KBM-7 (cell line): ENCODE data around the gene CCZ1.
"Not testable (repeated sequence)": the region's sequence is repeated elsewhere in the genome, so short reads cannot be mapped to it uniquely, and the experiment has no call there.

Source experiments
- DNase-seq: peaks from one replicate; pipeline ENCODE4 v3.0.0-alpha.2; 2015
- in situ Hi-C: fragments of 300-500 bp; cut with MboI; formaldehyde crosslinking; loops from 2 replicates; pipeline ENCODE4 v1.14.3; 2020; ENCODE audit warnings: low sequenced_read_pairs, low pct_unique_long_range_greater_than_20kb, mixed read lengths

Gene CCZ1

GRCh38 chr7:5903002-5903401, 4.5 kb downstream of the CCZ1 start:
- in situ Hi-C loops: loop anchor here (25.0 kb wide), 1 partner anchor 909 kb away; no protein-coding TSS in a partner anchor
- DNase-seq: not testable (repeated sequence)

DNA sequence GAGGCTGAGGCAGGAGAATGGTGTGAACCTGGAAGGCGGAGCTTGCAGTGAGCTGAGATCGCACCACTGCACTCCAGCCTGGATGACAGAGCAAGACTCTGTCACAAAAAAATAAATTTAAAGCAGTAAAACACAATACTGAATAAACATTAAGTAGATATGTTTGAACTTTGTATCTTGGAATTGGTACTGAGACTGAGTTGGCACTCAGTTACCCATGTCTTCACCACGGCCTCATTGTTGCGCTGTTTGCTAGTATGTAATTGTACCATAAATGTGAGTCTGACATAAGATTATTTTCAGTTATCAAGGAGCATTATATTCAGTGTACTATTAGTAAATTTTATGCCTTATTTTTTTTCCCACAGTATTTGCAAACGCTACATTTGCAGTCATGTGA, 6.2 kb downstream of the CCZ1 start:
- DNase-seq: not testable (repeated sequence)
- in situ Hi-C loops: loop anchor here (25.0 kb wide), 1 partner anchor 908 kb away; no protein-coding TSS in a partner anchor

DNA sequence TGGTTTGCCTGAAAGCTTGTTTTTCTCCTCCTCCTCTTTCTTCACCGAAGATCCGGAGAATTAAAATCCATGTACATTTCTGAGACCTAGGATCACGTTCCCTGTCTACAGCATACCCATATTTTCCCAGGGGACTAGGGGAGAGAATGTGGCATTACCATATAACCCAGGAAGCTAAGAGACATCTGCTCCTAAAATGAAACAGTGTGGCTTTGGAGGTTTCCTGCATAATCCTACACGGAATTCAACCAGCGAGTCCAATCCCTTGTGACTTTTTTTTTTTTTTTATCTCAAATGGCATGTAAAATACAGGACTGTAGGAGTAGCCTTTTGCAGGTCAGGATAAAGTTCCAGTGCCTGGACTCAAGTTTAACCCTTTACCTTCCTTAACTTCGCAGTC, 10.3 kb downstream of the CCZ1 start:
- in situ Hi-C loops: loop anchor here (25.0 kb wide), 1 partner anchor 903 kb away; no protein-coding TSS in a partner anchor

DNA sequence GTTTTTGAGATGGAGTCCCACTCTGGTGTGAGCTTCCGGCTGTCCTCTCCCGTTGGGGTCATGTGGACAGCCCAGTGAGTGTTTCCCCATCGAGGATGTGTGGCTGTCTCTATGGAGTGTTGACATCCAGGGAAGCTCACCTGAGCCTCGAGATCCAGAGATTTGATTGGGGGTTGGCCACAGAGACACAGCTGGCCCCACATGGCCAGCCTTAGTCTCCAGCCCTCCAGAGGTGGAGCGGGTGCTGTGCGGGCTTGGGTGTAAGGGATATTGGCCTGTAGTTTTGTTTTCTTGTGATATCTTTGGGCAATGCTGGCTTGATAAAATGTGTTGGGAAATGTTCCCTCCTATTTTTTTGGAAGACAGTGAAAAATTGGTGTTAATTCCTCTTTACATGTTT, 18.0 kb downstream of the CCZ1 start:
- in situ Hi-C loops: loop anchor here (25.0 kb wide), 1 partner anchor 896 kb away; no protein-coding TSS in a partner anchor
- not testable (repeated sequence) for DNase-seq

More for the DNA sequence above, 10.3 kb downstream of the CCZ1 start:
- not testable (repeated sequence) for DNase-seq

GRCh38 chr7:5924180-5924579, 25.6 kb downstream of the CCZ1 start:
- DNase-seq: not testable (repeated sequence)
- in situ Hi-C loops: loop anchor here (25.0 kb wide), 1 partner anchor 888 kb away; no protein-coding TSS in a partner anchor

- in situ Hi-C loops: loop anchor here (25.0 kb wide), 1 partner anchor 888 kb away; no protein-coding TSS in a partner anchor
- DNase-seq: not testable (repeated sequence)
These were observed 26.1 kb downstream of the CCZ1 start for GRCh38 chr7:5924630-5925029.

- in situ Hi-C loops, DNase-seq: not testable (repeated sequence)
These were observed 27.8 kb downstream of the CCZ1 start for GRCh38 chr7:5926263-5926870.

DNA sequence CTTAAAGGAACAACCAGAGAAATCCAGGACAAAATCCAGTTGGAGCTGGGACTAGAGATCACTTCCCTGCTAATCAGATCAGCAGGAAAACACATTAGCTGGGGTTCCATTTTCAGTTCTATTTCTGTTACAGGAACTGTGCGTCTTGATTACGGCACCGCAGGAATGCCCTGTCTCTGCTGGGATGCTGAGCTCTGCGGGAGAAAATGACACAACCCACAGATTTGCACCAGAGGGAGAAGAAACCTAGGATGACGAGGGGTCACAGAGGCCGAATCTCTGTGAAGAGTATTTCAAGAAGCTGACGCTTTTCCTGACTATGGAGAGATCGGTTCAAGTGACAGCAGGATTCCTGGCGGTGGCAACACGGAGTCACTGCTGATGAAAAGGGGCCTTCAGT, 31.8 kb downstream of the CCZ1 start:
- in situ Hi-C loops, DNase-seq: not testable (repeated sequence)

GRCh38 chr7:5931250-5931649, 32.7 kb downstream of the CCZ1 start:
- in situ Hi-C loops, DNase-seq: not testable (repeated sequence)

- DNase-seq, in situ Hi-C loops: not testable (repeated sequence)
These were observed 33.5 kb downstream of the CCZ1 start for GRCh38 chr7:5931905-5932644.

- DNase-seq, in situ Hi-C loops: not testable (repeated sequence)
These were observed 36.5 kb downstream of the CCZ1 start for GRCh38 chr7:5934945-5935450.

GRCh38 chr7:5963205-5963604, 64.7 kb downstream of the CCZ1 start:
- in situ Hi-C loops, DNase-seq: not testable (repeated sequence)

DNA sequence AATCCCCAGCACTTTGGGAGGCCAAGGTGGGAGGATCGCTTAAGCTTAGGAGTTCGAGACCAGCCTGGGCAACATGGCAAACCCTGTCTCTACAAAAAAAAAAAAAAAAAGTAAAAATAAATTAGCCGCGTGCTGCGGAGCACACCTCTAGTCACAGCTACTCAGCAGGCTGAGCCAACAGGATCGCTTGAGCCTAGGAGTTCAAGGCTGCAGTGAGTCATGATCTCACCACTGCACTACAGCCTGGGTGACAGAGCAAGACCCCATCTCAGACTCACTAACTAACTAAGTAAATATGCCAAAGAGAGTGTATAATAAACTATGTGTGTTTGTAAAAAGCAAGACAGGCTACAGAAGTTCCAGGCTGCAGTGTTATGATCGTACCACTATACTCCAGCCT, 65.3 kb downstream of the CCZ1 start:
- in situ Hi-C loops, DNase-seq: not testable (repeated sequence)

DNA sequence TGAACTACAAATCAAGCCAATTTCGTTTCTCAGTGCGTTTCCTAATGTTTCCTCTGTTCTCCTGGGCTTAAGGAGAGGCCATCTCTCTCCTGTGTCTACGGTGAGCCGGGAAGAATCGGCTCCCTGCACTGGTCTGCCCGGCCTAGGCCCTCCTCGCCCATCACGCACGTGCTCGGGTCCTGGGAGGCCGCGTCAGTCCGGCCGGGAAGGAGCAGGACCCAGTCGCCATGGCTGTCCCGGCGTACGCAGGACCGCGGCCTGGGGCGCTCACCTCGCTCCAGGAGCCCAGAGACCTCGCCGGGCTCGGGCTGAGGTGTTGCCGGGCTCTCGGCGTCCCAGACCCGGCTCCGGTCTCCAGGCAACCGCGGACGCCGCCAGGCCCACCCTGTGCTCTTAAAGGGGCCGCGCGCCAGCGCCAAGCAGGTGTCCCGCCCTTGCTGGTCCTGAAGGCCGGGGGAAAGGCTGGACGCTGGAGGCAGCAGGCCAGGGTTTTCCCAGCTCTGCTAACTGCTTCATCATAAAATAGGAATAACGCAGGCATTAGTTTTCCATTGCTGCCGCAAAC, 71.9 kb downstream of the CCZ1 start, which contains the start of gene RSPH10B:
RSPH10B (minus strand) TSS at position 343 of the 565 bp plus-strand sequence. CDS start 3,573 bp downstream, outside the sequence.
- in situ Hi-C loops, DNase-seq: not testable (repeated sequence)

- in situ Hi-C loops: not testable (repeated sequence)
These were observed 75.0 kb downstream of the CCZ1 start for GRCh38 chr7:5973580-5973979.

More at GRCh38 chr7:5973580-5973979, 75.0 kb downstream of the CCZ1 start:
- DNase-seq: not testable (repeated sequence)
